PFSK-1 (cell line): ENCODE measurements around the gene BCAS3.

Experiments used
- POLR2AphosphoS5 ChIP-seq: IDR thresholded peaks from 2 replicates; pipeline ENCODE4 v1.6.1; 2012; ENCODE audit warnings: low read depth, mild to moderate bottlenecking, control low read depth, low read length, moderate library complexity
- REST ChIP-seq, 2 experiments: IDR thresholded peaks; 2 replicates each; pipeline versions ENCODE4 v1.6.1 to v1.8.0; 2011 to 2012; ENCODE audit warnings: low read depth in 2 of 2, low read length in 2 of 2, control low read depth in 1 of 2, inconsistent platforms in 1 of 2, mild to moderate bottlenecking in 1 of 2, moderate library complexity in 1 of 2; ENCODE audit not compliant: insufficient read depth in 1 of 2
- SIN3A ChIP-seq: IDR thresholded peaks from 2 replicates; pipeline ENCODE4 v1.6.1; 2012; ENCODE audit warnings: mild to moderate bottlenecking, low read length, moderate library complexity, borderline replicate concordance; ENCODE audit not compliant: insufficient read depth
- TAF1 ChIP-seq: IDR thresholded peaks from 2 replicates; pipeline ENCODE4 v1.6.1; 2012; ENCODE audit warnings: low read length, control low read depth, borderline replicate concordance; ENCODE audit not compliant: insufficient read depth

- TF ChIP-seq POLR2AphosphoS5 (no peak), SIN3A (no peak), REST (IDR thresholded peaks at IDR 0.05; ENCODE audit: insufficient read depth in 1 of 2, low read depth in 2 of 2, low read length in 2 of 2) (no peak), TAF1 (no peak)
Measured at GRCh38 chr17:61199431-61200338, 522.0 kb downstream of the BCAS3 start.
